HG02798 (cell line): ENCODE data around the gene TANC1.

ENCODE experiments used
- ATAC-seq: cut with Tn5 transposase; IDR thresholded peaks from one replicate; pipeline ENCODE4 v1.9.1; 2021; ENCODE audit warnings: mild to moderate bottlenecking; ENCODE audit not compliant: unreplicated experiment, poor library complexity

Gene TANC1

DNA sequence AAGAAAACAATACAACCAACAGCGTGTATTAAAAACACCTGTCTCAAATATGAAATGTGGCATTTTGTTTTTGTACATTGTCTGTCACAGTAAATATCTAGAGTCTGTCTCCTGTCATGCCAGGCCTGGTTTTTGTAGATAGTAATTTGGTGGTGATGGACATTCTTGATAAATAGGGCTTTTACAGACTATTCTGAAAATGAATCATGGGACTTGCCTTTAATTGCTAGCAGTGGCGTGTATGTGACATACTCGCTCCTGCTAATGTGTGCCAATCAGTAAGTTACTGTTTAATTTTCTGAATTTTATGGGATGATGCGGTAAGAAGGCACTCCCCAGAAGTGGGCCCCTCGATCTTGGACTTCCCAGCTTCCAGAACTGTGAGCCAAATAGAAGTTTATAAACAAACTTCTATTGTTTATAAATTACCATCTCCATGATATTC, 83.7 kb downstream of the TANC1 start:
- ATAC-seq = no peak

DNA sequence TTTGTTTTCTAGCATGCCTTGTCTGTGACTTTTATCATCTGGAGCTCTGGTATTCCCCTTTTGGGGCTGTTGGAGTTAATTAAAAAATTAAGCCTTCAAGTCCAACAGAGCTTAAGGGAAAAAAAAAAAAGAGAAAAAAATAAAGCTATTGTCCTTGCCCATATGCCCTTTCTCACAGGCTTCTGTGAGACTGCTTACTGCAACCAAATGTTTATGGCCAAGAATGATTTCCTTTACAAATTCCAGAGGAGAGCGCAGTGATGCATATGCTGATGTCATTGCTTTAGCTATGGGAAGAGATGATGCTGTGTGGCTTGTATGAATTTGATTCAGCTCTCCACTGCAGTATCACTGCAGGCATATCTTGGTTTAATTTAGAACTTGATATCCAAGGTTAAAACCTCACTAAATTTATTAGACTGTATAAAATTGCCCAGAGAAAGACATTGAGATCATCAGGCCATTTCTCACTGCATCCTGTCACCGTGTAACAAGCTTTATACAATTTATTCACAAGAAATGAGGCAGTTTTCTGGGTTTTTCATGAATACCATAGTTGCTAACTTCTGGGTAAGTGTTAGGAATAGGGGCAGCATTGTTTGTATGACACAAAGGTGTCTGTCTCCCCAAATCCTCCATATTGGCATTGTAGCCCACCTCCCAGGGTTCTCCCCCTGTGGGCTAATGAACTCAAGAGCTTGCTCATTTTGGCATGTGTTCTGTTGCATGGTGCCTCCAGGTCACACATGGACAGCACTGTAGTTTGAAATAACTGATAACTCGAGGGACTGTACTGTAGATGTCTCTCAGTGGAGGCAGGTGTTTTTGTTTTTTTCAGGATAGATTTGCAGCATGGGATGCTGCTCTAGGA, 85.0 kb downstream of the TANC1 start:
- ATAC-seq = no peak

DNA sequence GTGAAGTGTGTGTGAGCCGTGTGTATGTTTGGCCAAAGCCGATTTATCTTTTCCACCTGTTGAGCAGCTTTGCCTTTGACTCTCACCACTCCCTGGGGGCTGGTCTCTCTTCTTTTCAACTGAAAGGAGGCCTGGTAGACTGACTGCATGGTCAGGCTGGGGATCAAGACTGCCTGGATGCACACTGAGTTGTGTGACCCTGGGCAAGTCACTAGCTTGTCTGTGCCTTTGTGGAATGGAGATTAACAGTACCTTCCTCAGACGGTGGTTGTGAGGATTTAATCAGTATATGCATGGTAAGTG, 85.5 kb downstream of the TANC1 start:
- no peak for ATAC-seq

DNA sequence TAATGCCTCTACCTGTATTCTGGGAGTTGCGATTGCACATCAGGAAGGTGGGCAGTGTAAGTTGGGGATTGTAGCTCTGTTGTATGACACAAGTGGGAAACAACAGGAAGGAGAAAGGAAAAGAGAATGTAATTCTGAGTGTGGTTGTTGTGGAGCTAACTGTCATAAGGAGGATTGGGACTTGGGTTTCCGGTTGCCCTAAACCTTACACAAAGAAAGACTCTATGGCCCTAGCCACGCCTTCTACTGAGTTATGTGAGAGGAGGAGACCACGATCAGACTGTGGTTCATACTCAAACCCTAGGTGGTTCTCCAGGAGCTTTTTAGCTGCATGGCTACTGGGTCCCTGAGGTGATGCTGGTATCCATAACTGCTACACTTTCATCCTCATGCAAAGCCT, 86.5 kb downstream of the TANC1 start:
- ATAC-seq = no peak

DNA sequence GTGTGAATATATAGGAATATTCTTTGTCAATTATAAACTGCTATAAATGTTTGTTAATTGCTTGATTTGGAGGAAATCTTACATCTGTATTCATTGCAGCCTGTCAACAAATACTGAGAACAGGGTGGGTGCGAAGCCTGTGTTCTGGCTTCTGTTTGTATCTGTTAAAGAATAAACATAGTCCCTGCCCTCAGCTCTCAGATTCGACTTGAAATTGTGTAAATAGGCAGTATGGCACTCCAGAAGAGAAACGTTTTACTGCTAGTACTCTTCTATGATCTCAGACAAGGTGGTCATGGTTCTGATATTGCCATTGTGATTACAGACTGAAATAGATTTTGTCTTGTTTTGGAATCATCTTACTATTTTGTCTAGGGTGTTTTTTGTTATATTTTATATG, 92.1 kb downstream of the TANC1 start:
- ATAC-seq = no peak

DNA sequence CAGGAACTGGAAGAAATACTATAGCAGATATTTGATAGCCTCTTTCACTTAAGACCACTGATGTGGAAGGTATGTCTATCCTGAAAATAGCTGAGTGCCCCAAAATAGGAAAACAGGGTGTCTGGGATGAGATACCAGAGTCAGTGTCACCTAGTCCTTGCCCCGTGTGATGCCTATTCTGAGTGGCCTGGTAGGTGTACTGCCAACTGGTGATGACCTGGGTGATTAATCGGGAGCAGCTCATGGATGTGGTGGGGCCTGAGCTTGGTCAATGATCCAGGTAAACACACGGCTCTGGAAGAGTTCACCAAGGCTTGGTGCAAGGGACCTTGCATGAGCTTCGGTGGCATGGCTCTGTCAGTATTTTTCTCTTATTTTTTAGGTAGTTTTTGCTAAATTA, 95.2 kb downstream of the TANC1 start:
- no peak for ATAC-seq

DNA sequence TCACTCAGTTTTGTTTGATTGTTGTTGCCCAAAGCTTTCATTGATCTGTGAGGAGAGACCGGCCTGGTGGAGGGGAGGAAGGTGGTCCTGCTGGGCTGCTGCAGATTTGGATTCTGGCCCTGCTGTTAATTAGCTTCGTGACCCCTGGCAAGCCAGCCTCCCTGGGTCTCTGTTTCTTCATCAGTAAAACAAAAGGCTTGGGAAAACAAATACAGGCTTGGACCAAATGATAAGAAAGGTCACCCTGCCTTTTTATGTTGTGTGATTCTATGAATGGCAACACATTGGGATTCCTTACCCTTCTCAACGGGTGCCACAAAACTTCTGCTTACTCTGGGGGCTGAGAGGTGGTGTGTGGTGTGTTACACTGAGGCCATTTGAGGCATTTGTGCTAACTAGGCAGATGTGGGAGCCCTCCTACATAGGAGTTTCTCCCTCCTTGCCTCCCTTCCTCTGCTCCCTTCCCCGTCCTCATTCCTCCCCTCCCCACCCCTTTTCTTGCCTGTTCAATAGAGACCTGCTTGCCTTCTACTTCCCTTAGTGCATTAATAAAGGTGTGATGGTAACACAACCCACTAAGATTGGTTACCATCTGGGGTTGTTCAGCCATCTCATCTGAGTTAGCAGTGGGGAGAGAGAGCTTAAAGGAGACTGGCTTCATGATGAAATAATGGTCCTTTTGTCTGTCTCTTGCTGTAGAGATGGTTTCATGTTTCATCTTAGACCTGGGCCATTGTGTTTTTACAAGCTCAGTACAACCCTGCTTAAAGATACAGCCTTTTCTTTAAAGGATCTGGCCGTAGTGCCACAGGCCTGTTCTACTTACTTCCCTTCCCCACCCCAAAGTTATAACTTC, 96.2 kb downstream of the TANC1 start:
- ATAC-seq = no peak

DNA sequence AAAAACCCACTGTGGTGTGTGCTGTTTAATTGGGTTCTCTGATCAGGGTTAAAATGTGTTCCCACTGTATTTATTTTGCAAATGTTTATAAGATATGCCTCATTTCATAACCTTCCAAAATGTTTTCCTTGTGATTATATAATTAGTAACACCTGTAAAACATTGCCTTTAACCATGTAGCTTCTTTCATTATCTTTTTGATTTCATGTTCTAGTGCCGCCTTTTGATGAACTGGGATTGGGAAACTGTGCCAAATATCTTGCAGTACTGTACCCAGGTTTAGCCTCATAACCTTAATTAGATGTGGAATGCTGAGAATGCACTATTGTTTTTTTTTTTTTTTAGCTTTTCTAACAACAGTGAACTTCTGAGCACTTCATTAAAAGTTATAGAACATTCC, 96.9 kb downstream of the TANC1 start:
- ATAC-seq = no peak

DNA sequence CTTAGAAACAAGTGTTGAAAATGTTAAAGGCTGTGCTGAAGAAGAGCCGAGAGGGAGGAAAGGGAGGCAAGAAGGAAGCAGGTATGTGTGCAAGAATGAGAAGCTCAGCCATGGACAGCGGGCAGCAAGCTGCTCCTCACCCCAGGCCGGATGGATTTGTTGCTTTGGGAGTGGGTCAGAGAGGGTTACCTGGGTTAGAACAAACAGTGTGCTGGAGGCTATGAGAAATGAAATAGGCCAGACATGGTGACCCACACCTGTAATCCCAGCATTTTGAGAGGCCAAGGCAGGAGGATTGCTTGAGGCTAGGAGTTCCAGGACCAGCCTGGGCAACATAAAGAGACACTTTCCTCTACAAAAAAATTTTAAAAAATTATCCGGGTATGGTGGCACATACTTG, 97.5 kb downstream of the TANC1 start:
- ATAC-seq = no peak

DNA sequence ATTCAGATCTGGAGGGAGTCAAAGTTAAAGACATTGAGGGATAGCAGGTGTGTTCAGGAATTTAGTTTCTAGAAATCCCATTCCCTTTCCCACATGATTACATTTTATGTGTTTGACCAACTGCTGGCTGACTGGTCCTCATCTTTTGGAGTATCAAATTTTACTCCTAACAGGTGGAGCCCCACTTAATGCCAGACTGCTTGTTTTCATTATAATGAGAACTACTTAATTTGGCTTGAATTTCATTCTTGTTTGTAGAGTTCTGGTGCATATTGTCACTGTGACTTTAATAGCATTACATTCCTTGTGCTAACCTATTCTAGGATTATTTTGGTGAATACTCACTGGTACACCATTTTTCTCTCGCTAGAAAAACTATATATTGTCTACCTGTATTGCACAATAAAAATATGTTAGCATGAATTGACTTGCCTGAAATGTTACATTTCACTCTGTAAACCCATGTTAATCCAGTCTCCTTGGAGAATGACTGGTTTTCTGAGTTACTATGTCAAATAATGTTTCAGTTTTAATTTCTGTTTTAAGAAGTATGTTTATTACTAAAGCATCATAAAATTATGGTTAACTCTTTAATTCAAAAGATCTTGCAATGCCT, 98.2 kb downstream of the TANC1 start:
- no peak for ATAC-seq

DNA sequence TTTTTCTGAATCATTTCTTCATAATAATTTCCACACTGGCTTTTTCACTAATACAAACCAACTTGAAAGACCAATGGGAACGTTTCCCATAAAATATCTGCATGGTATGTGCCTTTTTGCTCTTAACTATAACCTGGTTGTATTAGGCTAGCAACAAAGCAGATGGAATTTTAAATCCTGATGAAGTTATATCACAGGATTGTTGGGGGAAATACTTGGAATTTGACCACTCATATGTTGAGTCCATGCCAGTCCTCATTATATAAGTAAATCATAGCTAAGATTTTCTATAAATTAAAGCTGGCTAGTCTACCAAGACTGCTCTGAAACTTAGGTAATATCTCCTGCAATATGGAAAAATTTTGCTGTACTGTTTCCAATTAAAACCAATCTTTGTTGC, 99.5 kb downstream of the TANC1 start:
- ATAC-seq = no peak

DNA sequence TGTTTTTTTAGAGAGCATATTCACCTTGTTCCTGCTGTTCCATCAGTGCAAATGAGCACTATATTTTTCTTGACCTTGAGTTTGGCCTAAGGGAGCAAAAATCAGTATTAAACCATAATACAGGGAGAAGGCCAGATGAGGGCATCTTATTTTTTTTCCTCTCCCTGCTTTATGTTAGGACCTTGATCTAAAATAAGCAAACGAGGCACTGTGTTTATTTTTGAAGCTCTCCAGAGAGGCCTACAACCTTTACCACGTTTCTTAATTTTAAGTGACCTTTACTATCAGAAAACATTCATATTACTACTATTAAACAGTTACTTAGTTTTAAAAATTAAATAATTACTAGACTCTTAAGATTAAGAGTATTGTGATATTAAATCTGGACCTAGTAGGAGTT, 100.8 kb downstream of the TANC1 start:
- ATAC-seq = no peak

DNA sequence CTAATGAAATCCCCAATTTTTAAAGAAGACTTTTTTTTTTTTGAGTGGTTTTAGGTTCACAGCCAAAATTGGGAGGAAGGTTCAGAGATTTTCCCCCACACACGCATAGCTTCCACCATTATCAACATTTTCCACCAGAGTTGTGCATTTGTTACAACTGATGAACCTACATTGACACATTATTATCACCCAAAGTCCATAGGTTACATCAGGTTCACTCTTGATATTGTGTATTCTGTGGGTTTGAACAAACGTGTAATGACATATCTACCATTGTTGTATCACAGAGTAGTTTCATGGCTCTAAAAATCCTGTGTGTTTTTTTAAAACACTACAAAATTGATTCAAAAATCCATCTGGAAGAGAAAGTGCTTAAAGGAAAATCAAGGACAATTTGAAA, 101.8 kb downstream of the TANC1 start:
- no peak for ATAC-seq

DNA sequence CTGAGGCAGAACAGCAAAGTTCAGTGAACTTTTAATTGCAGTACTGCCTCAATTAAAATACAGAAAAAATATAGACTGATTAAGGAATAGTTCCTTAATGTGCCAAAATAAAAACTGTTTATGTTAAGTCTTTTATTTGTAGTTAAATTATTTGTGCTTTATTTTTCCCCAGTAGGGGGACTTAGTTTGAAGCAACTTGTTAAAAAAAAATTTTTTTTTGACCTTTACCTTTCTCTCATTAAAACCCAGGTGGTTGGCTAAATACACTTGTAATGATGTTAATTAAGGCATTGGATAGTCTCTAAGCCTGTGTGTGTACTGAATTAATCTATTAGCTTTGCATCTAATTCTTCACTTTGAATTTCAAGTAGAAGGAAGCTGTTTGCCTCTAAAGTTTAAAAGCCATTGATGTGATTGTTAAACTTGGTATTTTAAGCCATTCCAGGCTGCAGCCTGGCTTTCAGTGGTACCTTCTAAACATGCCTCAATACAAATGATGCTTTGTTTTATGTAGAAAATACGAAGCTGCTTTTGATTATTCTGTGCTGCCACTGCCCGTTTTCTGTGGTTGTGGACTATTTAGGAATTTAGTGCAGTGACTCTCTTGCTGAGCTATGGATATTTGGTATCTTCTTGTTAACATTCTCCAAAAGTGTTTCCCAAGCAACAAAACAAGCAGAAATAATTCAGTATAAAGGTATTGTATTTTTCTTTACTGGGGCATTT, 102.9 kb downstream of the TANC1 start:
- ATAC-seq = no peak

DNA sequence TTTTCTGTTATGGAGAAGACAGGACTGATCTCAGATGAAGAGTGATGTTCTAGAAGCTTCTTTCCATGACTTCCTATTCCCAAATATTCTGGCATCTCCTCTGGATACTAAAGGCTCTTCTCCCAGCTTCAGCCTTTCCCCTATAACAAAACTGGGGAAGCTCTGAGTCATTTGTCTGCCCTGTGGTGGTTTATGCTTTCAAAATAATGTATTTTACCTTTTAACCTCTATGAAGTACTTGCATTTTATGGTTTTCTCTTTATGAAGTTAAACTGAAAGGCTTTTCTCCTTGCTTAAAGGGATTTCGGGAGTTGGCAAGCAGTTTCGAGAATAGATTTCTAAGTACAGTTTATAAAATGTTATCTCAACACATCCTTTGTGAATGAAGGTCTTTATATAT, 104.4 kb downstream of the TANC1 start:
- no peak for ATAC-seq

DNA sequence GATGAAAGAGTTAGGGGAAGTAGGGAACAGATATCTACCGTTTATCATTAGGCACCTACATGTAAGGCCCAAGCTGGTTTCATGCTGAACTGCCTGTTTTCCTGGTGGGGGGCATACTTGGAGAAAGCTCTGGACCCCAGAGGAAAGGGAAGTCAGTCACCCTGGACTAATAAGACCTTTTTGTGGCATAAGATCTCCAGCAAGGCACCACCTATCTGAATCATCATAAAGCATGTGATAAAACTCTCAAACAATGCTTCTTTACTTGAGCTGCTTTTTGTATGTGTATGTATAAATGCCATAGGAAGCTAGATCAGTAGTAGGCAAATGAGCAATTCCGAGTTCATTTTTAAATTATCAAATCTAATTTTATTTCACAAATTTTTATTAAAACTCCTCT, 104.8 kb downstream of the TANC1 start:
- ATAC-seq = no peak

DNA sequence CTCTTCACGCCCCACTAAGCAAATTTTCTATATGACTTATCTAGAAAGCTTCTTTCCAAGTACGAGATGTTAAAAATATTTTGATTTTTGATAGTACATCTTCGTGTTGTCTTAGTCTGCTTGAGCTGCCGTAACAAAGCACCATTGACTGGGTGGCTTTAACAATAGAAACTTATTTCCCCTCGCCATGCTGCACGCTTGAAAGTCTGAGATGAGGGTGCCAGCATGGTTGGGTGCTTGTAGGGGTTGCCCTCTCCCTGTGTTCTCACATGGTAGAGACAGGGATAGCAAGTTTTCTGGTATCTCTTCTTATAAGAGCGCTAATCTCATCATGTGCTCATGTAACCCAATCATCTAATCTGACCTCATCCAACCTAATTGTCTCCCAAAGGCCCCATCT, 106.2 kb downstream of the TANC1 start:
- no peak for ATAC-seq

DNA sequence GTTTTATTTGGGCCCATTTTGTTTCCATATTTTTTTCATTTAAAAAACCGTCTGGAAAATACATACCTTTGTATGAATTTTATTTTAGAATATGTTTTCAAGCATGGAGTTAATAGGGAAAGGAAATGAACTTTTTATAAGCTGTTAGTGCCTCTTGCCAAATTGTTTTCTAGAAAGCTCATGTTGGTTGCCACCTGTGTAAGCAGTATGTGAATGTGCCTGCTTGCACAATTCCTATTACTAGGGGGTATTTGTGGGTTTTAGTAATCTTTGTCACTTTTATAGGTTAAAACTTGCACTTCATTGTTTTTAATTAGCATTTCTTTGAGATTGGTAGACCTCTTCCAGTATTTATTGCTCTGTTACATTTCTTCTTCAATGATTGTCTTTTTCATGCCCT, 107.3 kb downstream of the TANC1 start:
- ATAC-seq = no peak

DNA sequence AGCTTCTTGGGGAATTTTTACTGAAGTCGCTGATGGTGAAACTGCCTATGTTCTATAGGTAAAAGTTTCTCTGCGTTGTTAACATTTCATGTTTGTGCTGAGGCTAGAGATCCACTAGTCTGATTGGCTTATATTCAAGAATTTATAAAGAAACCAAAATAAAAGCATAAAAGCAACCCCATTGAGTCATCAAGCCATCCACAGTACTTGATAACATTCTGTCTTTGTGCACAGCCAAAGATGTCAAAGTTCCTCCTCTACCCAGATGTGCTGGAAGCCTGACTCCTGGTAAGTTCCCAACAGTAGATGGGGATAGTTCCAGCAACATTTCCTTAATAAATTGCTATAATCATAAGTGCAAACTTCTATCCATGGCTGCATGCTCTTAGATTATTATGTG, 107.8 kb downstream of the TANC1 start:
- ATAC-seq = no peak

DNA sequence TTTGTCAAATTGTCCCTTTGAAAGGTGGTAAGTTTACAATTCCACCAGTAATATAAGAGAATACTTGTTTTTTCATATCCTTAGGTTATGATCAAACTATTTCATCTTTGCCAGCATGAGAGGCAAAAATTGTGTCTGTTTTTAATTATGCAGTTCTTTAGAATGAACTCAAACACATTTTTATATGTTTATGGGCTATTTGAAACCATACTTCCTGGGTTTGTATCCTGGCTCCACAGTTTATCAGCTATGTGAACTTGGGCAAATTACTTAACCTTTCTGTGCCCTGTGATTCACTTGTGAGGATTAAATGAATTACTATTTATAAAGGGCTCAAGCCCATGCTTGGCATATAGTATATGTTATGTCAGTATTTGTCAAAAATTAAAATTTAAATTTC, 109.4 kb downstream of the TANC1 start:
- no peak for ATAC-seq

DNA sequence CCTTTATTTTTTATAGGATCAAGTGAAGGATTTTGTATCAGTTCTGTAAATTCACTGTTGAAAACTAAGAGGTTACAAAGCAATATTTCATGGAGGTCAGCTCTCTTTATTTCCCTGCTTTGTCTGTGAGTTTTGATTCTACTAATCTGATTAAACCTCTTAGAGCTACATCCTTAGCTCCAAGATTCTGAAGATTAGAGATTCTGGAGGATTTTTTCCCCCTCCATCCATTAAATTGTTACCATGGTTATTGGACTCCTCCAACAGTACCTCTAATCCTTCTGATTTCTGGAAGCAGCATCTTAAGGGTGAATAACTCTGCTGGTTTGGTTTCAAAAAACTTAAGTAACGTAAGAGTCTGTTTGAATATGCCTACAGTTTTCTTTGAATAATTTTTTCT, 110.0 kb downstream of the TANC1 start:
- no peak for ATAC-seq
